T-cell (primary cell): ENCODE measurements around the gene F2R. TPM values are rescaled to one million over a fixed set of nuclear protein-coding genes. Genes with fewer than 3 reads are reported as not detected.

Source experiments
- ATAC-seq, 4 experiments: fragments of 200-7000 bp in 3 of 4; fragments of 150-1000 bp in 1 of 4; cut with Tn5 transposase; replicated peaks in 1 of 4; 1 replicate in 3 of 4; 2 replicates in 1 of 4; pipeline ENCODE4 v1.10.0; 2021; ENCODE audit warnings: moderate library complexity in 3 of 4, mild to moderate bottlenecking in 2 of 4, moderate number of reproducible peaks in 1 of 4
- CTCF ChIA-PET, 2 donors: fragments of 300-600 bp; sonication (Branson Sonifier 250); formaldehyde crosslinking; loops; one replicate each; lab custom pipeline; 2022; ENCODE audit warnings: antibody characterized with exemption in 2 of 2; lab: Charles Lee
- POLR2A ChIA-PET, 2 donors: fragments of 300-600 bp; sonication (Branson Sonifier 250); formaldehyde crosslinking; loops; one replicate each; lab custom pipeline; 2022; ENCODE audit warnings: antibody characterized with exemption in 2 of 2; lab: Charles Lee
- DNase-seq, 35 experiments: peaks; one replicate each; pipeline versions ENCODE4 v3.0.0 to v3.0.0-alpha.2; 2013 to 2023
- H3K27ac ChIP-seq: one replicate; pipeline ENCODE4 v1.5.1; 2013; ENCODE audit warnings: low read length
- H3K27me3 ChIP-seq, 2 experiments: replicated peaks in 1 of 2; 1 replicate in 1 of 2; 2 replicates in 1 of 2; pipeline versions ENCODE4 v1.6.1 to v1.7.0; 2013; ENCODE audit warnings: low read length in 1 of 2, mixed read lengths in 1 of 2; ENCODE audit not compliant: control insufficient read depth in 2 of 2, insufficient read depth in 2 of 2; ENCODE audit errors: extremely low read depth in 1 of 2
- H3K36me3 ChIP-seq, 2 donors: 1 replicate in 1 of 2; 2 replicates in 1 of 2; pipeline versions ENCODE4 v1.6.1 to v1.7.0; 2013; ENCODE audit warnings: low read length in 1 of 2; ENCODE audit not compliant: control insufficient read depth in 2 of 2, insufficient read depth in 1 of 2; ENCODE audit errors: extremely low read depth in 1 of 2
- H3K4me1 ChIP-seq, 2 experiments: 1 replicate in 1 of 2; 2 replicates in 1 of 2; pipeline versions ENCODE4 v1.6.1 to v1.7.0; 2013; ENCODE audit warnings: low read length in 2 of 2, mixed read lengths in 1 of 2; ENCODE audit not compliant: insufficient read depth in 2 of 2, control insufficient read depth in 1 of 2; ENCODE audit errors: extremely low read depth in 1 of 2
- H3K4me3 ChIP-seq, 2 donors: 1 replicate in 1 of 2; 2 replicates in 1 of 2; pipeline versions ENCODE4 v1.5.1 to v1.7.0; 2013; ENCODE audit warnings: mild to moderate bottlenecking in 2 of 2, low read length in 1 of 2, moderate library complexity in 1 of 2; ENCODE audit not compliant: control insufficient read depth in 1 of 2; ENCODE audit errors: extremely low read depth in 1 of 2
- H3K9me3 ChIP-seq: 2 replicates; pipeline ENCODE4 v1.7.0; 2013
- H3K27ac Mint-ChIP-seq, 2 donors: one replicate each; pipeline ENCODE4 v1.8.0; 2020 to 2021; ENCODE audit warnings: mild to moderate bottlenecking in 2 of 2, mixed read lengths in 2 of 2
- H3K27me3 Mint-ChIP-seq, 2 donors: one replicate each; pipeline ENCODE4 v1.8.0; 2021 to 2022; ENCODE audit warnings: mixed read lengths in 2 of 2
- H3K36me3 Mint-ChIP-seq: one replicate; pipeline ENCODE4 v1.8.0; 2021; ENCODE audit warnings: mixed read lengths
- H3K4me1 Mint-ChIP-seq, 3 donors: one replicate each; pipeline ENCODE4 v1.8.0; 2020 to 2022; ENCODE audit warnings: mixed read lengths in 3 of 3, mild to moderate bottlenecking in 1 of 3
- H3K4me3 Mint-ChIP-seq, 3 donors: one replicate each; pipeline ENCODE4 v1.8.0; 2020 to 2022; ENCODE audit warnings: mild to moderate bottlenecking in 3 of 3, mixed read lengths in 3 of 3, moderate library complexity in 3 of 3
- H3K9me3 Mint-ChIP-seq, 3 donors: one replicate each; pipeline ENCODE4 v1.8.0; 2020 to 2022; ENCODE audit warnings: mixed read lengths in 3 of 3
- WGBS: methylation state at CpG from one replicate; pipeline ENCODE4 v1.1.5; 2013; ENCODE audit warnings: missing lambda C conversion rate; ENCODE audit not compliant: insufficient coverage; 5-methylcytosine and 5-hydroxymethylcytosine counted together
- total RNA-seq, 35 experiments: library from RNA in 6 of 35; stranded (reverse) in 6 of 35; fragments of 120-200 nt in 1 of 35; gene quantifications; one replicate each; pipeline versions ENCODE4 v1.2.1 to v1.2.4 and lab custom pipeline; 2013 to 2026

Gene F2R
- total RNA-seq, 5 donors from 2014 or later (not counting 1 experiment from before 2014, with no cell fraction given): 4.3 to 16.3 (median 9.6) TPM

DNA sequence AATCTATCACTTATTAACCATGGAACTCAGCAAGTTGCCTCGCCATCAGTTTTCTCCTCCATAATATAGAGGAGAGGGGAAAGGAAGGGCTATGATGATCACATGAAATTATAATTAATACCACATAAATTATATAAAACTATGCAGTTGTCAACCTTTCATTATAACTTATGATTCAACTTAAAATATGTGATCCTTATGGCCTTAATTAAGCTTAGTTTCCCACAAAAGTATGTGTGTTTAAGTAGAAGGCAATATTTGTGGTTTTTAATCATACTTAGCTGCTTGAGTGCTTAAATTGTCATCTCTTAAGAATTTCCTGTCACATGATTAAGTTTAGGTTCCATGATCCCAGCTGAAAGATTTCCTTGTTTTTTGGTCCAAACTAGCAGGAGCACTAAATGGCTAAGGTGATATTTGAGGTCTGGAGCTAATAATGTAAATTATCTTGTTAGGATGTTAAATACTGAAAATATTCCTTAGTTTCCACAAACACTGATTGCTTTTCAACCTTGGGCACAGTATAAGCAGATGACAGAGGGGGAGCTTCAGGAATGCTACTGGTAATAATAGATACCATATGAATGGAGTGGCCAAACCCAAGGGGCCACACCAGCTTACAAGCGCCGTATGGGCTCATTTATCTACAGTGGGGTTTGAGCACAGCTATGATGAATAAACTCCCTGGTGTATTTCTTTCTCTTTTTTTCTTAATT is 26.4 kb upstream of the F2R start:
- DNase-seq: no peak
- Histone ChIP-seq H3K9me3 (no peaks in the 10 kb centered on the region), H3K36me3 (peaks cover 0 to 62% of the 10 kb centered on the region in 2 donors), H3K27ac (no peak overlapping the region), H3K4me3 (no peak overlapping the region), H3K4me1 (no peaks in the 10 kb centered on the region), H3K27me3 (no peaks in the 10 kb centered on the region)
- Mint-ChIP-seq H3K27ac (no peak overlapping the region), H3K9me3 (no peaks in the 10 kb centered on the region), H3K4me3 (no peak overlapping the region), H3K36me3 (peaks cover 65% of the 10 kb centered on the region), H3K4me1 (peaks cover 0 to 2% (median 2%) of the 10 kb centered on the region in 3 donors), H3K27me3 (no peaks in the 10 kb centered on the region)
- WGBS: 100% methylated on average over 2 of the region's 3 CpGs
- ChIA-PET CTCF (interaction anchor here (0.6 to 0.9 kb wide), 2 partner anchors 9 to 85 kb away, joined by 3 read pairs; no protein-coding TSS in a partner anchor), POLR2A (interaction anchor here (0.6 to 0.7 kb wide), 3 partner anchors 33 to 1585 kb away, joined by 3 to 4 read pairs (median 3); no protein-coding TSS in a partner anchor)
- no peak for ATAC-seq

GRCh38 chr5:76690037-76690679 is 25.8 kb upstream of the F2R start:
- no peaks in the 10 kb centered on the region for H3K9me3 ChIP-seq
- Mint-ChIP-seq H3K4me1 (peaks cover 0 to 2% (median 0%) of the 10 kb centered on the region in 3 donors), H3K4me3 (no peak overlapping the region), H3K36me3 (peaks cover 65% of the 10 kb centered on the region), H3K27ac (no peak overlapping the region), H3K9me3 (no peaks in the 10 kb centered on the region), H3K27me3 (no peaks in the 10 kb centered on the region)
- no peak overlapping the region for H3K27ac ChIP-seq
- no peaks in the 10 kb centered on the region for H3K27me3 ChIP-seq
- ATAC-seq: no peak
- no peaks in the 10 kb centered on the region for H3K4me1 ChIP-seq
- ChIA-PET POLR2A (interaction anchor here in 1 of 2 donors (0.6 kb wide), 1 partner anchor 1584 kb away, joined by 3 read pairs; no protein-coding TSS in a partner anchor), CTCF (interaction anchor here (0.6 to 1.6 kb wide), 3 partner anchors 9 to 84 kb away, joined by 3 to 4 read pairs (median 3); no protein-coding TSS in a partner anchor)
- peaks cover 0 to 62% of the 10 kb centered on the region in 2 donors for H3K36me3 ChIP-seq
- H3K4me3 ChIP-seq: no peak overlapping the region
- no CpG with 5 or more reads among the region's 3 CpGs for WGBS
- no peak for DNase-seq

- Histone ChIP-seq H3K4me1 (no peaks in the 10 kb centered on the region), H3K36me3 (peaks cover 0 to 61% of the 10 kb centered on the region in 2 donors), H3K27me3 (no peaks in the 10 kb centered on the region), H3K27ac (no peak overlapping the region), H3K4me3 (no peak overlapping the region), H3K9me3 (no peaks in the 10 kb centered on the region)
- 92% methylated on average over 2 of the region's 7 CpGs for whole genome bisulfite sequencing
- ChIA-PET CTCF (interaction anchor here (0.6 to 1.6 kb wide), 2 partner anchors 9 to 84 kb away, joined by 3 to 4 read pairs; no protein-coding TSS in a partner anchor), POLR2A (no interaction called here)
- H3K9me3 Mint-ChIP-seq: no peaks in the 10 kb centered on the region
- no peak for DNase-seq
- peaks cover 66% of the 10 kb centered on the region for H3K36me3 Mint-ChIP-seq
- no peak overlapping the region for H3K4me3 Mint-ChIP-seq
- no peaks in the 10 kb centered on the region for H3K27me3 Mint-ChIP-seq
- ATAC-seq: no peak
- H3K27ac Mint-ChIP-seq: no peak overlapping the region
- peaks cover 0 to 2% (median 0%) of the 10 kb centered on the region in 3 donors for H3K4me1 Mint-ChIP-seq
Observed at GRCh38 chr5:76690704-76691466, 25.0 kb upstream of the F2R start.

DNA sequence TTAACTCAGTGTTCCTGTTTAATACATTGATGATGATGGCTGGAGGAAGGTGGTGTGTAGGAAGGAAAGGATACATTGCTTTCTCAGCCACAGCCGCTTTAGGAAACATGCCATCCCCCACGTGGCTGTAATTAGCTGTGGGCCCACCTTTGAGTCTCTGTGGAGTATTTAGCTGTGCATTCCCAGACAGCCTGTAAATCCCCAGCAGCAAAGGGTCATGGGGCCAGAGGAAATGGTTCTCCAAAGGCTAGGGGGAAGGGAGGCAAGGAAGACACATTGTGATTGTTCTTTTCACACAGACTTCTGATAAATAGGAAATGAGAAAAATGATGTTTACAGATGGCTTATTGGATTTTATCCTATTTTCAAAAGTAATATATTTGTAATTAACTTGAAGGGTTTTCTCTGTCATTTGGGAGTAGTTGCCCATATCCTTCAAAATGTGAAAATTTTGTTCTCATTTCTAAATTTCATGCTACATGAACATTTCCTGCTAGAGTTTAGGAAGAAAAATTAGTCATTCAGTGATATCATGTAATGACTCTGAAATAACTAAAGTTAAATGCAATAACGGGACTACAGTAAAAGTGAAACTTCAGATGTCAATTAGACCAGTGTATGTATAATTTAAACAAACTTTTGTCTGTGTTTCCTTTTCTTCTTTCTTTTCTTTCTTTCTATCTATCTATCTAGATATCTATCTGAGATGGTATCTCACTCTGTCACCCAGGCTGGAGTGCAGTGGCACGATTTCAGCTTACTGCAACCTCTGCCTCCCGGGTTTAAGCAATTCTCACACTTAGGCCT is 24.3 kb upstream of the F2R start:
- H3K36me3 Mint-ChIP-seq: peaks cover 69% of the 10 kb centered on the region
- ATAC-seq (no peak), DNase-seq (no peak)
- no peaks in the 10 kb centered on the region for H3K27me3 Mint-ChIP-seq
- H3K9me3 Mint-ChIP-seq: no peaks in the 10 kb centered on the region
- H3K27ac ChIP-seq: no peak overlapping the region
- H3K27ac Mint-ChIP-seq: no peak overlapping the region
- 62% methylated on average over 3 of the region's 5 CpGs for WGBS
- H3K27me3 ChIP-seq: no peaks in the 10 kb centered on the region
- peaks cover 0 to 2% (median 0%) of the 10 kb centered on the region in 3 donors for H3K4me1 Mint-ChIP-seq
- H3K9me3 ChIP-seq: no peaks in the 10 kb centered on the region
- H3K4me3 Mint-ChIP-seq: no peak overlapping the region
- H3K4me3 ChIP-seq: no peak overlapping the region
- H3K36me3 ChIP-seq: peaks cover 0 to 68% of the 10 kb centered on the region in 2 donors
- POLR2A ChIA-PET: no interaction called here
- CTCF ChIA-PET: interaction anchor here (0.6 to 1.6 kb wide), 3 partner anchors 8 to 83 kb away, joined by 3 to 4 read pairs (median 3); no protein-coding TSS in a partner anchor
- H3K4me1 ChIP-seq: no peaks in the 10 kb centered on the region

- ChIA-PET CTCF (interaction anchor here in 1 of 2 donors (1.3 kb wide), 1 partner anchor 82 kb away, joined by 3 read pairs; no protein-coding TSS in a partner anchor), POLR2A (no interaction called here)
- DNase-seq (no peak), ATAC-seq (no peak)
- Mint-ChIP-seq H3K27ac (no peak overlapping the region), H3K4me3 (no peak overlapping the region), H3K9me3 (no peaks in the 10 kb centered on the region), H3K36me3 (peaks cover 64% of the 10 kb centered on the region), H3K4me1 (peaks cover 0 to 2% (median 0%) of the 10 kb centered on the region in 3 donors), H3K27me3 (no peaks in the 10 kb centered on the region)
- Histone ChIP-seq H3K4me1 (no peaks in the 10 kb centered on the region), H3K27me3 (no peaks in the 10 kb centered on the region), H3K9me3 (no peaks in the 10 kb centered on the region), H3K4me3 (no peak overlapping the region), H3K27ac (no peak overlapping the region), H3K36me3 (peaks cover 0 to 64% of the 10 kb centered on the region in 2 donors)
- no CpG with 5 or more reads among the region's 6 CpGs for WGBS
Observed at GRCh38 chr5:76692274-76692540, 23.7 kb upstream of the F2R start.
